Measurements from ENCODE around the gene PSMB7. TPM values are rescaled to one million over a fixed set of nuclear protein-coding genes. Genes with fewer than 3 reads are reported as not detected.

PSMB7 gene
- total RNA-seq, 2 experiments from 2014 or later, result 69.3 to 71.7 TPM

GRCh38 chr9:124369231-124369797, 45.9 kb downstream of the PSMB7 start:
- Histone ChIP-seq H3K27me3 (ENCODE audit: control insufficient read depth in 1 of 2, insufficient read depth in 2 of 2, low read length in 2 of 2) (no peaks in the 10 kb centered on the region), H3K27ac (ENCODE audit: low read depth in 1 of 2, low read length in 2 of 2) (no peak overlapping the region), H3K36me3 (ENCODE audit: insufficient read depth, low read length) (no peaks in the 10 kb centered on the region), H3K4me3 (ENCODE audit: low read length) (no peak overlapping the region), H3K4me1 (ENCODE audit: insufficient read depth, low read length) (no peaks in the 10 kb centered on the region), H3K9me3 (ENCODE audit: control insufficient read depth in 1 of 2, insufficient read depth in 1 of 2, low read length in 2 of 2) (no peaks in the 10 kb centered on the region)
- Mint-ChIP-seq H3K27ac (no peak overlapping the region), H3K36me3 (ENCODE audit: low read depth) (peaks cover 62% of the 10 kb centered on the region), H3K27me3 (no peaks in the 10 kb centered on the region), H3K4me3 (no peak overlapping the region), H3K9me3 (no peaks in the 10 kb centered on the region), H3K4me1 (ENCODE audit: low read depth) (peaks cover 75% of the 10 kb centered on the region)
- DNase-seq, result no peak
- TF ChIP-seq CTCF (IDR thresholded peaks at IDR 0.05), result no peak
- POLR2A ChIA-PET, result no interaction called here
- CTCF ChIA-PET, result interaction anchor here (1.1 kb wide), 1 partner anchor 10 kb away, joined by 3 read pairs; no protein-coding TSS in a partner anchor
- intact Hi-C loops (cut with DNase I, micrococcal nuclease), result no loop called here
- ATAC-seq (ENCODE audit: poor library complexity), result no peak

DNA sequence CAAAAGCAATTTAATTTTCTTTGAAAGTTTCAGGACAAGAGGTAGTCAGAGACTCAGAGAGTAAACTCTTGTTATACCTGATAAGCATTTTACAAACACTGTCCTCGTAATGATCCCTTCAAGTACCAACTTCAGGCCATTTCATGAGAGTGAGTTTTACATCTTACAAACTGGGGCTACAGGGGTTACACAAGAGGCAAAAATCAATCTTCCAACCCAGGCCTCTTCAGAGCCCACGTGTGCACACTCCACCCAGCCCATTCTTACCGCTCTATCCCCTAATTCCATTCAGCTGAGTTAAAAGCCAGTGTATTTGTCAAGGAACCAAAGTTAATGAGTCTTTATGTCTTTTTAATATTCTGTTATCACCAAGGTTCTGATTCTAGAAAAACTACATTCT, 46.5 kb downstream of the PSMB7 start:
- Mint-ChIP-seq H3K4me1 (ENCODE audit: low read depth) (peaks cover 71% of the 10 kb centered on the region), H3K27me3 (no peaks in the 10 kb centered on the region), H3K9me3 (no peaks in the 10 kb centered on the region), H3K4me3 (no peak overlapping the region), H3K27ac (no peak overlapping the region), H3K36me3 (ENCODE audit: low read depth) (peaks cover 62% of the 10 kb centered on the region)
- Histone ChIP-seq H3K27me3 (ENCODE audit: control insufficient read depth in 1 of 2, insufficient read depth in 2 of 2, low read length in 2 of 2) (no peaks in the 10 kb centered on the region), H3K4me3 (ENCODE audit: low read length) (no peak overlapping the region), H3K27ac (ENCODE audit: low read depth in 1 of 2, low read length in 2 of 2) (no peak overlapping the region), H3K9me3 (ENCODE audit: control insufficient read depth in 1 of 2, insufficient read depth in 1 of 2, low read length in 2 of 2) (no peaks in the 10 kb centered on the region), H3K4me1 (ENCODE audit: insufficient read depth, low read length) (no peaks in the 10 kb centered on the region), H3K36me3 (ENCODE audit: insufficient read depth, low read length) (peaks cover 5% of the 10 kb centered on the region)
- POLR2A ChIA-PET, result no interaction called here
- CTCF ChIA-PET, result no interaction called here
- no peak for TF ChIP-seq CTCF (IDR thresholded peaks at IDR 0.05)
- DNase-seq (no peak), ATAC-seq (ENCODE audit: poor library complexity) (no peak)
- intact Hi-C loops (cut with DNase I, micrococcal nuclease), result no loop called here

DNA sequence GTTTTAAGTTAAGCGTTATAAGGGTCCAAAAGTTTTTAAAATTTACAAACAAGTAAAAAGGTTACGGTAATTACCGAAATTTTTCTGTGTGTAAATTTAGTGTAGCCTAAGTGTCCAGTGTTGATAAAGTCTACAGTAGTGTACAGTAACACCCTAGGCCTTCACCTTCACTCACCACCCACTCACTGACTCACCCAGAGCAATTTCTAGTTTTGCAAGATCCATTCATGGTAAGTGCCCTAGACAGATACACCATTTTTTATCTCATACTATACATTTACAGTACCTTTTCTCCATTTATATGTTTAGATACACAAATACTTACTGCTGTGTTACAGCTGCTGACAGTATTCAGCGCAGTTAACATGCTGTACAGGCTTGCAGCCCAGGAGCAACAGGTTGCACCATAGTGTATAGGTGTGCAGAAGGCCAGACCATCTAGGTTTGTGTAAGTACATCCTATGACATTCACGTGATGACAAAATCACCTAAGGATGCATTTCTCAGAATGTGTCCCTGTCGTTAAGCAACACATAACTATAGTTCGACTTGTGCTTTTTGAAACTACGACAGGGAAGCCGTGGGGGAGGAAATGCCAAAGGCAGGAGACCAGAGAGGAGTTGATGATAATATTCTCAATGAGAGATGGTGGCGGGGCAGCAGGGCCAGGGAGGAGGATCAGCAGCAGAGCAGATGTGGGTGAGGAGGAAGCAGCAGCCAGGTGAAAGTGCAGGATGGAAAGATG, 48.6 kb downstream of the PSMB7 start:
- intact Hi-C loops (cut with DNase I, micrococcal nuclease), result no loop called here
- Mint-ChIP-seq H3K4me3 (no peak overlapping the region), H3K36me3 (ENCODE audit: low read depth) (peaks cover 58% of the 10 kb centered on the region), H3K27me3 (no peaks in the 10 kb centered on the region), H3K27ac (no peak overlapping the region), H3K9me3 (no peaks in the 10 kb centered on the region), H3K4me1 (ENCODE audit: low read depth) (peaks cover 66% of the 10 kb centered on the region)
- ChIA-PET POLR2A (no interaction called here), CTCF (no interaction called here)
- no peak for ATAC-seq (ENCODE audit: poor library complexity)
- Histone ChIP-seq H3K9me3 (ENCODE audit: control insufficient read depth in 1 of 2, insufficient read depth in 1 of 2, low read length in 2 of 2) (no peaks in the 10 kb centered on the region), H3K4me1 (ENCODE audit: insufficient read depth, low read length) (no peaks in the 10 kb centered on the region), H3K27me3 (ENCODE audit: control insufficient read depth in 1 of 2, insufficient read depth in 2 of 2, low read length in 2 of 2) (no peaks in the 10 kb centered on the region), H3K36me3 (ENCODE audit: insufficient read depth, low read length) (peaks cover 5% of the 10 kb centered on the region), H3K4me3 (ENCODE audit: low read length) (no peak overlapping the region), H3K27ac (ENCODE audit: low read depth in 1 of 2, low read length in 2 of 2) (no peak overlapping the region)
- no peak for DNase-seq
- no peak for TF ChIP-seq CTCF (IDR thresholded peaks at IDR 0.05)

Measured in CD4-positive, alpha-beta T cell (primary cell).